ENCODE results near the gene PIP4P1. TPM values are rescaled to one million over a fixed set of nuclear protein-coding genes. Genes with fewer than 3 reads are reported as not detected.
"Not testable (repeated sequence)": the region's sequence is repeated elsewhere in the genome, so short reads cannot be mapped to it uniquely, and the experiment has no call there.

The PIP4P1 gene
- total RNA-seq, 6 experiments from 2014 or later: 7.0 to 13.8 (median 11.4) TPM

DNA sequence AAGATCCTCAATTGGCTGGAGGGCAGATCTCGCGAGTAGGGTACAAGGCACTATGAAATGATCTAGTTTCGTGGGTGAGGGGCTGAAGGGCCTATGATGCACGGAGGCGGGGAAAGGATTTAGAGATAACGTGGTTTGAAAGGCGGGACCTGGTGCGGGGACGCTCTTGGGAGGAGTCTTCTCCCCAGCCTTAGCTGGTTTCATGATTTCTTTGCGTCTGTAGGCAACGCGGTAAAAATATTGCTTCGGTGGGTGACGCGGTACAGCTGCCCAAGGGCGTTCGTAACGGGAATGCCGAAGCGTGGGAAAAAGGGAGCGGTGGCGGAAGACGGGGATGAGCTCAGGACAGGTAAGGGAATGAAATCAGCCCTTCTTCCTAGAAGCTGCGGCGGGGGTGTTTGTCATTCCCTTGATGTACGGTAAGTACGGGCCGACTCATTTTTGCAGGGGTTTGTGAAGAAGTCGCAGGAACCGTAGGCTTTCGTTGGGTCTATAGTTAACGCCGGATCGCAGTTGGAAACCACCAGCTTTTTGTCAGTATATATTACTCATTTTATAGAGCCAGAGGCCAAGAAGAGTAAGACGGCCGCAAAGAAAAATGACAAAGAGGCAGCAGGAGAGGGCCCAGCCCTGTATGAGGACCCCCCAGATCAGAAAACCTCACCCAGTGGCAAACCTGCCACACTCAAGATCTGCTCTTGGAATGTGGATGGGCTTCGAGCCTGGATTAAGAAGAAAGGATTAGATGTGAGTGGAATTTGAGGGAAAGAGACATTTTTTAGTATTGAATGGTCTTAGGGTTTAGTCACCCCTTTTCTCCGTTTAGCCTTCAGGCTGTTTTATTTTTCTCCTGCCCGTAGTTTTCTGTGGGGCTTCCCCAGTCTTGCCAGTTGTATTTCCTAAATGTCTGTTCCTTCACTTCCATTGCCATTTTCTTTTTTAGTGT is 5.6 kb downstream of the PIP4P1 start:
- peak in 1 of 3 donors; percentile 52 for DNase-seq
- Histone ChIP-seq H3K4me1 (peaks cover 0 to 25% (median 12%) of the 10 kb centered on the region in 4 donors), H3K9me3 (no peaks in the 10 kb centered on the region), H3K27me3 (no peaks in the 10 kb centered on the region), H3K4me3 (peak overlapping the region; percentile 69 to 81 (median 71)), H3K36me3 (peaks cover 0 to 53% (median 14%) of the 10 kb centered on the region in 4 donors), H3K27ac (peak overlapping the region; percentile 78 to 89 (median 80))
- intact Hi-C loops (cut with DNase I): no loop called here
- peak; percentile 55 to 74 (median 69) for ATAC-seq
- 3% methylated on average over 36 of the region's 39 CpGs for WGBS (ENCODE audit: insufficient coverage, low coverage, low lambda C conversion rate, missing lambda C conversion rate)
- TF ChIP-seq, protein P1, sequence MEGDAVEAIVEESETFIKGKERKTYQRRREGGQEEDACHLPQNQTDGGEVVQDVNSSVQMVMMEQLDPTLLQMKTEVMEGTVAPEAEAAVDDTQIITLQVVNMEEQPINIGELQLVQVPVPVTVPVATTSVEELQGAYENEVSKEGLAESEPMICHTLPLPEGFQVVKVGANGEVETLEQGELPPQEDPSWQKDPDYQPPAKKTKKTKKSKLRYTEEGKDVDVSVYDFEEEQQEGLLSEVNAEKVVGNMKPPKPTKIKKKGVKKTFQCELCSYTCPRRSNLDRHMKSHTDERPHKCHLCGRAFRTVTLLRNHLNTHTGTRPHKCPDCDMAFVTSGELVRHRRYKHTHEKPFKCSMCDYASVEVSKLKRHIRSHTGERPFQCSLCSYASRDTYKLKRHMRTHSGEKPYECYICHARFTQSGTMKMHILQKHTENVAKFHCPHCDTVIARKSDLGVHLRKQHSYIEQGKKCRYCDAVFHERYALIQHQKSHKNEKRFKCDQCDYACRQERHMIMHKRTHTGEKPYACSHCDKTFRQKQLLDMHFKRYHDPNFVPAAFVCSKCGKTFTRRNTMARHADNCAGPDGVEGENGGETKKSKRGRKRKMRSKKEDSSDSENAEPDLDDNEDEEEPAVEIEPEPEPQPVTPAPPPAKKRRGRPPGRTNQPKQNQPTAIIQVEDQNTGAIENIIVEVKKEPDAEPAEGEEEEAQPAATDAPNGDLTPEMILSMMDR (IDR thresholded peaks at IDR 0.05): no peak
- no peak for TF ChIP-seq POLR2A (IDR thresholded peaks at IDR 0.05)

DNA sequence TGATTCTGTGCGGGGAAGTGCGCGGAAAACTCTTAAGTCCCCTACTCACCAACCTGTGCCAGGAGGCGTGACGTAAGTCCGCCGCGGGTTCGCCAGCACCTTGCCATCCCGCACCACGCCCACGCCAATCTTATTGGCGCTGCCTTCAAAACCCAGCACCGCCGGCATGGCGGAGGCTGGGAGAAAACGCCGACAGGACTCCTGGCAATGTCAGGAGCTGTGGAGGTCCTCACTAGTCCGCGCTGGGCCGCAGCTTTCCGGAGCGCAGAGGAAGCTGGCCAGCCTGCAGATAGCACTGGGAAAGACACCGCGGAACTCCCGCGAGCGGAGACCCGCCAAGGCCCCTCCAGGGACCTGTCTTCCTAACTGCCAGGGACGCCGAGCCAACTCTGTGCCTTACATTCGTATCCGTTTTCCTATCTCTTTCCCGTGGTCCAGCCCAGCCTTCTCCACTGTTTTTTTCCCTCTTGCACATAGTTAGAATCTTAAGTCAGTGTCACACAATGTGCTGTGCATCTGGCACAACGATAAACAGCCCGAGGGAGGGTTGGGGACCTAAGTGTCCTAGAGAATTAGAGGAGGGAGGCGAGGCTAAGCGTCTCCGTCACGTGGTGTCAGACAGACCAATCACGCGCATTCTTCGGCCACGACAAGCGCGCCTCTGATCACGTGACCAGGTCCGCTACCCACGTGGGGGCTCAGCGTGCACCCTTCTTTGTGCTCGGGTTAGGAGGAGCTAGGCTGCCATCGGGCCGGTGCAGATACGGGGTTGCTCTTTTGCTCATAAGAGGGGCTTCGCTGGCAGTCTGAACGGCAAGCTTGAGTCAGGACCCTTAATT is 6.5 kb downstream of the PIP4P1 start, which contains the start of the genes APEX1 and OSGEP:
Gene APEX1 (plus strand): TSS at position 711 of the 839 bp plus-strand sequence. CDS start 420 bp downstream, outside the sequence.
Gene OSGEP (minus strand): TSS at position 297 of the 839 bp plus-strand sequence. CDS start 129 bp downstream, at position 168.
- H3K27ac ChIP-seq: peak within 1 kb of the TSS; percentile 78 to 89 (median 80)
- intact Hi-C loops (cut with DNase I): no loop called here
- DNase-seq (peak; percentile 98 to 99 (median 98)), ATAC-seq (peak; percentile 94 to 97 (median 95))
- H3K4me1 ChIP-seq: peaks cover 0 to 17% (median 8%) of the 10 kb centered on the region in 4 donors
- peak; percentile 79 for TF ChIP-seq POLR2A (IDR thresholded peaks at IDR 0.05)
- TF ChIP-seq, protein P1 (IDR thresholded peaks at IDR 0.05): no peak
- peaks cover 0 to 60% (median 19%) of the 10 kb centered on the region in 4 donors for H3K36me3 ChIP-seq
- H3K9me3 ChIP-seq: no peaks in the 10 kb centered on the region
- peak within 1 kb of the TSS; percentile 69 to 81 (median 71) for H3K4me3 ChIP-seq
- H3K27me3 ChIP-seq: no peaks in the 10 kb centered on the region
- under 1% methylated on average over 34 of the region's 56 CpGs for WGBS (ENCODE audit: insufficient coverage, low coverage, low lambda C conversion rate, missing lambda C conversion rate)

DNA sequence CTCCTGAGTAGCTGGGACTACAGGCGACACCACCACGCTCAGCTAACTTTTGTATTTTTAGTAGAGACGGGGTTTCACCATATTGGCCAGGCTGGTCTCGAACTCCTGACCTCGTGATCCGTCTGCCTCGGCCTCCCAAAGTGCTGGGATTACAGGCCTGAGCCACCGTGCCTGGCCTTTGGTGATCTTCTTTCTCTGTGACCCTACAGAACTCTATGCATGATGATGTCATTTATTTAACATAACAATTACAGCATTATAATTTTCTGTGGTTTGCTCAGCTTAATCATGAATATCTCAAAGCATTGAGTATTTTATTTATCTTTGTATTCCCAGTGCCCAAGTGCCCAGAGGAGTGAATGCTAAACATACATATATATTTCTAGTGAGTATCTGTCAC is 8.4 kb downstream of the PIP4P1 start:
- H3K9me3 ChIP-seq; ATAC-seq; H3K4me3 ChIP-seq; DNase-seq; H3K27me3 ChIP-seq; H3K27ac ChIP-seq; intact Hi-C loops (cut with DNase I): not testable (repeated sequence)
- WGBS (ENCODE audit: insufficient coverage, low coverage, low lambda C conversion rate, missing lambda C conversion rate): 89% methylated on average over 8 of the region's 8 CpGs
- Histone ChIP-seq H3K36me3 (peaks cover 0 to 60% (median 24%) of the 10 kb centered on the region in 4 donors), H3K4me1 (peaks cover 0 to 17% (median 7%) of the 10 kb centered on the region in 4 donors)

DNA sequence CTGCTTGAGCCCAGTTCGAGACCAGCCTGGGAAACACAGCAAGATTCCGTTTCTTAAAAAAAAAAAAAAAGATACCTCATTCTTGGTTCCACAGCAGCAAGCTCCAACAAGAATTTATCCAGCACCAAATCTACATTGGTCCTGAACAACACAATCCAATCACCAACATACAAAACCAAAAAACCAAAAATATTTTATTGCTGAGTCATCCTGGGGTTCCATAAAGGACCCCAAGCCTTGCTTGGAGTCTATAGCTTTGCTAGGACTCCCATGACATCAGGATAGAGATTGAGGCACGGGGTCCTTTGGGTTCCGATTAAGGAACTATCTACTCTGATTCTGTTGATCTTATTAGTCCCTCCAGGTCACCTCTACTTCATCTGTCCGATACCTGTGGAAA is 14.3 kb downstream of the PIP4P1 start:
- no peaks in the 10 kb centered on the region for H3K9me3 ChIP-seq
- H3K4me3 ChIP-seq: no peak overlapping the region
- peaks cover 0 to 60% (median 30%) of the 10 kb centered on the region in 4 donors for H3K36me3 ChIP-seq
- no peak for TF ChIP-seq POLR2A (IDR thresholded peaks at IDR 0.05)
- TF ChIP-seq, protein P1 (IDR thresholded peaks at IDR 0.05): no peak
- no peaks in the 10 kb centered on the region for H3K4me1 ChIP-seq
- no peaks in the 10 kb centered on the region for H3K27me3 ChIP-seq
- intact Hi-C loops (cut with DNase I): no loop called here
- DNase-seq (no peak), ATAC-seq (no peak)
- H3K27ac ChIP-seq: no peak overlapping the region
- 89% methylated on average over 5 of the region's 5 CpGs for WGBS (ENCODE audit: insufficient coverage, low coverage, low lambda C conversion rate, missing lambda C conversion rate)

DNA sequence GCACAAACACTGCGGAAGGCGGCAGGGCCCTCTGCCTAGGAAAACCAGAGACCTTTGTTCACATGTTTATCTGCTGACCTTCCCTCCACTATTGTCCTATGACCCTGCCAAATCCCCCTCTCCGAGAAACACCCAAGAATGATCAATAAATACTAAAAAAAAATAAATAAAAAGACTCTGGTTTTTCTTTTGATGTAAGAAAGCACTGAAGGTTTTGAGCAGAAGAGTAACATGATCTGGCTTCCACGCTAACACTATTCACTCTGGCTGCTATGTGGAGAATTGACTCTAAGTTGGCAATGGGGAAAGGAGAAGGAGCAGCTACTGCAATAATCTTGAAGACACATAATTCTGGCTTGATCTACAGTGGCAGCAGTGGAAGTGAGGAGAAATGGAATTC is 17.6 kb downstream of the PIP4P1 start:
- DNase-seq; intact Hi-C loops (cut with DNase I); H3K9me3 ChIP-seq; H3K4me3 ChIP-seq; H3K4me1 ChIP-seq; H3K27ac ChIP-seq; H3K27me3 ChIP-seq; ATAC-seq: not testable (repeated sequence)
- peaks cover 0 to 29% (median 17%) of the 10 kb centered on the region in 4 donors for H3K36me3 ChIP-seq
- 50% methylated on average over 2 of the region's 4 CpGs for WGBS (ENCODE audit: insufficient coverage, low coverage, low lambda C conversion rate, missing lambda C conversion rate)
